ENCODE results near the gene PPARG. TPM values are rescaled to one million over a fixed set of nuclear protein-coding genes. Genes with fewer than 3 reads are reported as not detected.
A peak's percentile ranks its signal among the peaks of the same experiment; 100 is the strongest.

PPARG gene
- total and polyA plus RNA-seq, 2 donors (not counting 3 experiments of a cell fraction or from before 2014, with no cell fraction given): 0.15 to 1.3 TPM

- Histone ChIP-seq H3K9me1 (replicated peaks; ENCODE audit: control insufficient read depth, extremely low read depth, insufficient read depth, low read length) (no peaks in the 10 kb centered on the region), H3K36me3 (ENCODE audit: control insufficient read depth in 2 of 2, extremely low read depth in 1 of 2, insufficient read depth in 2 of 2, low read length in 2 of 2) (no peaks in the 10 kb centered on the region), H3K27me3 (ENCODE audit: control insufficient read depth in 2 of 2, insufficient read depth in 2 of 2, low read length in 2 of 2) (peaks cover 2 to 6% of the 10 kb centered on the region in 2 experiments), H3K79me2 (ENCODE audit: control insufficient read depth, insufficient read depth, low read length) (no peaks in the 10 kb centered on the region), H3K4me1 (ENCODE audit: control insufficient read depth, extremely low read depth, insufficient read depth, low read length) (no peaks in the 10 kb centered on the region), H3K9ac (replicated peaks; ENCODE audit: extremely low read depth, insufficient read depth, low read length) (no peak overlapping the region), H3K4me3 (replicated peaks in 1 of 3; ENCODE audit: insufficient read depth in 1 of 3, low read depth in 1 of 3, low read length in 3 of 3) (no peak overlapping the region), H3K27ac (ENCODE audit: insufficient read depth, low read depth, low read length) (no peak overlapping the region), H3K9me3 (replicated peaks; ENCODE audit: control insufficient read depth, insufficient read depth, low read length) (no peaks in the 10 kb centered on the region), H4K20me1 (replicated peaks; ENCODE audit: control insufficient read depth, extremely low read depth, insufficient read depth, low read length) (no peaks in the 10 kb centered on the region), H2AFZ (ENCODE audit: low read depth, low read length) (no peak overlapping the region), H3K4me2 (ENCODE audit: insufficient read depth, low read length) (no peak overlapping the region)
- intact Hi-C loops (cut with micrococcal nuclease): no loop called here
- FAIRE-seq (no peak), DNase-seq (ENCODE audit: low read depth, low spot score) (no peak)
- POLR2A ChIA-PET: no interaction called here
- peak; percentile 7 for TF ChIP-seq FOS (IDR thresholded peaks at IDR 0.05; ENCODE audit: borderline replicate concordance, insufficient read depth, low read length)
- TF ChIP-seq MYC (IDR thresholded peaks at IDR 0.05; ENCODE audit: low read depth, low read length): no peak
- CTCF ChIA-PET: no interaction called here
- dilution Hi-C loops (cut with MboI; ENCODE audit: extremely low pct_ligation_motif_present, low sequenced_read_pairs): no loop called here
- no TSS peak for BruUV-seq (replicated peaks)
These were observed 56.3 kb downstream of the PPARG start for GRCh38 chr3:12345141-12345561.

GRCh38 chr3:12345584-12346494, 57.0 kb downstream of the PPARG start:
- TF ChIP-seq FOS (IDR thresholded peaks at IDR 0.05; ENCODE audit: borderline replicate concordance, insufficient read depth, low read length) (no peak), JUN (IDR thresholded peaks at IDR 0.05; ENCODE audit: borderline replicate concordance, insufficient read depth, insufficient read length, low read depth) (no peak), MYC (IDR thresholded peaks at IDR 0.05; ENCODE audit: low read depth, low read length) (no peak), MAX (IDR thresholded peaks at IDR 0.05; ENCODE audit: insufficient read depth, insufficient read length) (no peak), GATA2 (IDR thresholded peaks at IDR 0.05; ENCODE audit: insufficient read depth, insufficient read length, low read depth, low read length) (no peak), EZH2 (IDR thresholded peaks at IDR 0.05; ENCODE audit: borderline replicate concordance, low read depth, low read length, severe bottlenecking) (no peak), POLR2A (IDR thresholded peaks at IDR 0.05; ENCODE audit: low read depth, low read length) (no peak), POLR2AphosphoS5 (IDR thresholded peaks at IDR 0.05; ENCODE audit: insufficient read depth, low read depth, low read length) (no peak), CTCF (IDR thresholded peaks at IDR 0.05; ENCODE audit: extremely low read depth in 1 of 2, insufficient read depth in 1 of 2, low read depth in 1 of 2, low read length in 2 of 2) (no peak)
- Histone ChIP-seq H3K27ac (ENCODE audit: insufficient read depth, low read depth, low read length) (no peak overlapping the region), H3K27me3 (ENCODE audit: control insufficient read depth in 2 of 2, insufficient read depth in 2 of 2, low read length in 2 of 2) (peaks cover 2 to 6% of the 10 kb centered on the region in 2 experiments), H3K9ac (replicated peaks; ENCODE audit: extremely low read depth, insufficient read depth, low read length) (no peak overlapping the region), H3K4me3 (replicated peaks in 1 of 3; ENCODE audit: insufficient read depth in 1 of 3, low read depth in 1 of 3, low read length in 3 of 3) (no peak overlapping the region), H2AFZ (ENCODE audit: low read depth, low read length) (no peak overlapping the region), H3K9me1 (replicated peaks; ENCODE audit: control insufficient read depth, extremely low read depth, insufficient read depth, low read length) (no peaks in the 10 kb centered on the region), H3K79me2 (ENCODE audit: control insufficient read depth, insufficient read depth, low read length) (no peaks in the 10 kb centered on the region), H3K9me3 (replicated peaks; ENCODE audit: control insufficient read depth, insufficient read depth, low read length) (no peaks in the 10 kb centered on the region), H3K4me1 (ENCODE audit: control insufficient read depth, extremely low read depth, insufficient read depth, low read length) (no peaks in the 10 kb centered on the region), H4K20me1 (replicated peaks; ENCODE audit: control insufficient read depth, extremely low read depth, insufficient read depth, low read length) (no peaks in the 10 kb centered on the region), H3K36me3 (ENCODE audit: control insufficient read depth in 2 of 2, extremely low read depth in 1 of 2, insufficient read depth in 2 of 2, low read length in 2 of 2) (no peaks in the 10 kb centered on the region), H3K4me2 (ENCODE audit: insufficient read depth, low read length) (no peak overlapping the region)
- dilution Hi-C loops (cut with MboI; ENCODE audit: extremely low pct_ligation_motif_present, low sequenced_read_pairs): no loop called here
- ChIA-PET POLR2A (no interaction called here), CTCF (interaction anchor here (0.8 kb wide), 1 partner anchor 9 kb away, joined by 3 read pairs; no protein-coding TSS in a partner anchor)
- intact Hi-C loops (cut with micrococcal nuclease): no loop called here
- no peak for FAIRE-seq
- DNase-seq (ENCODE audit: low read depth, low spot score): no peak
- no TSS peak for BruUV-seq (replicated peaks)

All from endothelial cell of umbilical vein (primary cell).